Peyer's patch (tissue), 4 donors: Measurements from ENCODE around the gene OR4C5.

Experiments used
- POLR2A ChIP-seq, 2 donors: fragments of 450-650 bp; IDR thresholded peaks; one replicate each; pipeline ENCODE4 v1.5.1; 2017; ENCODE audit warnings: antibody characterized with exemption in 2 of 2, mild to moderate bottlenecking in 2 of 2, moderate library complexity in 2 of 2
- TF ChIP-seq, protein P1 (sequence below), 6 experiments: fragments of 450-650 bp in 4 of 6; fragments of 200-600 bp in 2 of 6; sonication (generic) in 1 of 6; IDR thresholded peaks; one replicate each; pipeline ENCODE4 v1.5.1; 2017 to 2019; ENCODE audit warnings: antibody characterized with exemption in 6 of 6, mild to moderate bottlenecking in 3 of 6, moderate library complexity in 1 of 6

DNA sequence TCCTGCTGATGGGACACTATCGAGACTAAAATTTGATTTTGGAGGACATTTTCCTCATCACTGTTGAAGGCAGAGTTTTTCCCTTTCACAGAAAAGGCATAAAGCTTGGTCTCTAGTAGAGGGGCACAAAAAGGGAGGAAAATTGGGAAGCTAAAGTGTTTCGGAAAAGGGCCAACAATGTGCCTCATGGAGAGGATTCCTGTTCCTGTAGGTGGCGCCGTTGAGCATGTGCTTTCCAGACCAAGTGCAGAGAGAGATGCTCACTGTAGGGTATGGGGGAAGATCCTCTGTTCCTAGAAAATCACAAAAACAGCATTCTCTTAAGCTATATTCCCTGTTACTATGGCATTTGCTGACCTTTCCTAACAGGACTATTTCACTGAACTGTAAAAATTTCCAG lies 18.4 kb upstream of the OR4C5 start:
- TF ChIP-seq, protein P1, sequence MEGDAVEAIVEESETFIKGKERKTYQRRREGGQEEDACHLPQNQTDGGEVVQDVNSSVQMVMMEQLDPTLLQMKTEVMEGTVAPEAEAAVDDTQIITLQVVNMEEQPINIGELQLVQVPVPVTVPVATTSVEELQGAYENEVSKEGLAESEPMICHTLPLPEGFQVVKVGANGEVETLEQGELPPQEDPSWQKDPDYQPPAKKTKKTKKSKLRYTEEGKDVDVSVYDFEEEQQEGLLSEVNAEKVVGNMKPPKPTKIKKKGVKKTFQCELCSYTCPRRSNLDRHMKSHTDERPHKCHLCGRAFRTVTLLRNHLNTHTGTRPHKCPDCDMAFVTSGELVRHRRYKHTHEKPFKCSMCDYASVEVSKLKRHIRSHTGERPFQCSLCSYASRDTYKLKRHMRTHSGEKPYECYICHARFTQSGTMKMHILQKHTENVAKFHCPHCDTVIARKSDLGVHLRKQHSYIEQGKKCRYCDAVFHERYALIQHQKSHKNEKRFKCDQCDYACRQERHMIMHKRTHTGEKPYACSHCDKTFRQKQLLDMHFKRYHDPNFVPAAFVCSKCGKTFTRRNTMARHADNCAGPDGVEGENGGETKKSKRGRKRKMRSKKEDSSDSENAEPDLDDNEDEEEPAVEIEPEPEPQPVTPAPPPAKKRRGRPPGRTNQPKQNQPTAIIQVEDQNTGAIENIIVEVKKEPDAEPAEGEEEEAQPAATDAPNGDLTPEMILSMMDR (IDR thresholded peaks at IDR 0.05): no peak
- no peak for TF ChIP-seq POLR2A (IDR thresholded peaks at IDR 0.05)
